HepG2 (cell line): ENCODE measurements around the gene ARMC2. TPM values are rescaled to one million over a fixed set of nuclear protein-coding genes. Genes with fewer than 3 reads are reported as not detected.

Source experiments
- ARID5B ChIP-seq: IDR thresholded peaks from 2 replicates; pipeline ENCODE4 v1.4.0; 2020; ENCODE audit warnings: mild to moderate bottlenecking, missing genetic modification reagents
- ASH2L ChIP-seq: fragments of 300-600, 200-600 bp; sonication (generic); IDR thresholded peaks from 2 replicates; pipeline ENCODE4 v1.7.0; 2017; ENCODE audit warnings: low read depth, mild to moderate bottlenecking, moderate library complexity, mixed read lengths, low read length; ENCODE audit not compliant: insufficient read length
- ATF6 ChIP-seq: sonication (generic); formaldehyde crosslinking; conservative IDR thresholded peaks from 2 replicates; pipeline ENCODE4 v1.4.0; 2020; ENCODE audit warnings: missing genetic modification reagents
- CC2D1A ChIP-seq: sonication (generic); formaldehyde crosslinking; IDR thresholded peaks from 2 replicates; pipeline ENCODE4 v1.8.1; 2023; ENCODE audit warnings: mild to moderate bottlenecking, missing genetic modification reagents
- CREM ChIP-seq, 2 experiments: sonication (generic) in 1 of 2; formaldehyde crosslinking in 1 of 2; IDR thresholded peaks; 2 replicates each; pipeline versions ENCODE4 v1.4.0 to v1.6.1; 2016 to 2020; ENCODE audit warnings: antibody characterized with exemption in 1 of 2, mild to moderate bottlenecking in 1 of 2, missing genetic modification reagents in 1 of 2
- ELF3 ChIP-seq: IDR thresholded peaks from 2 replicates; pipeline ENCODE4 v1.6.1; 2016; ENCODE audit warnings: missing genetic modification reagents, missing compliant biosample characterization
- HOXD1 ChIP-seq: sonication (generic); formaldehyde crosslinking; IDR thresholded peaks from 2 replicates; pipeline ENCODE4 v1.5.0; 2020; ENCODE audit warnings: missing genetic modification reagents
- IRF2 ChIP-seq: IDR thresholded peaks from 2 replicates; pipeline ENCODE4 v1.6.1; 2018; ENCODE audit warnings: missing genetic modification reagents, missing compliant biosample characterization
- KDM2A ChIP-seq: sonication (generic); formaldehyde crosslinking; IDR thresholded peaks from 2 replicates; pipeline ENCODE4 v1.4.0; 2020; ENCODE audit warnings: low read depth, missing genetic modification reagents, borderline replicate concordance
- RORA ChIP-seq: sonication (generic); formaldehyde crosslinking; IDR thresholded peaks from 2 replicates; pipeline ENCODE4 v1.5.0; 2020; ENCODE audit warnings: mild to moderate bottlenecking, missing genetic modification reagents, moderate library complexity
- SRSF4 ChIP-seq: fragments of 200-400 bp; formaldehyde crosslinking; IDR thresholded peaks from one replicate; pipeline ENCODE4 v1.6.1; 2018; ENCODE audit warnings: mild to moderate bottlenecking, low read depth, low read length, moderate library complexity; ENCODE audit not compliant: poor library complexity, severe bottlenecking
- U2AF2 ChIP-seq: fragments of 200-400 bp; formaldehyde crosslinking; IDR thresholded peaks from 2 replicates; pipeline ENCODE4 v1.6.1; 2017; ENCODE audit warnings: low read depth, mild to moderate bottlenecking, low read length
- ZBTB44 ChIP-seq: sonication (generic); formaldehyde crosslinking; IDR thresholded peaks from 2 replicates; pipeline ENCODE4 v1.4.0; 2020; ENCODE audit warnings: missing genetic modification reagents
- ZNF10 ChIP-seq: sonication (generic); formaldehyde crosslinking; IDR thresholded peaks from 2 replicates; pipeline ENCODE4 v1.4.0; 2020; ENCODE audit warnings: mild to moderate bottlenecking, low read depth, missing genetic modification reagents, borderline replicate concordance
- ZNF501 ChIP-seq: sonication (generic); formaldehyde crosslinking; IDR thresholded peaks from 2 replicates; pipeline ENCODE4 v1.5.1; 2020; ENCODE audit warnings: mild to moderate bottlenecking, moderate library complexity, missing genetic modification reagents
- ZNF510 ChIP-seq: sonication (generic); formaldehyde crosslinking; IDR thresholded peaks from 2 replicates; pipeline ENCODE4 v1.4.0; 2020; ENCODE audit warnings: low read depth, mild to moderate bottlenecking, missing genetic modification reagents
- ZNF607 ChIP-seq: sonication (generic); formaldehyde crosslinking; IDR thresholded peaks from 2 replicates; pipeline ENCODE4 v1.5.1; 2020; ENCODE audit warnings: missing genetic modification reagents, mild to moderate bottlenecking, borderline replicate concordance
- ZNF652 ChIP-seq: IDR thresholded peaks from 2 replicates; pipeline ENCODE4 v1.6.1; 2016; ENCODE audit warnings: low read depth, borderline replicate concordance
- ZNF891 ChIP-seq: sonication (generic); formaldehyde crosslinking; IDR thresholded peaks from 2 replicates; pipeline ENCODE4 v1.5.0; 2020; ENCODE audit warnings: mild to moderate bottlenecking, missing genetic modification reagents
- ZUFSP ChIP-seq: sonication (generic); formaldehyde crosslinking; IDR thresholded peaks from 2 replicates; pipeline ENCODE4 v1.9.0; 2021; ENCODE audit warnings: missing genetic modification reagents, mild to moderate bottlenecking, borderline replicate concordance
- polyA plus RNA-seq, 8 experiments: library from polyadenylated mRNA; depleted of rRNA in 3 of 8; stranded (reverse) in 7 of 8; unstranded in 1 of 8; fragments of >200 nt; fragmentation: Illumina TruSeq in 4 of 8; extraction: Trizol in 4 of 8; gene quantifications; 2 replicates each; pipeline versions ENCODE4 v1.2.1 to v1.2.3, GENCODE V29; 2011 to 2016; ENCODE audit warnings: low read depth in 4 of 8, missing spikeins in 1 of 8, mixed read lengths in 1 of 8; ENCODE audit not compliant: insufficient read depth in 1 of 8
- total RNA-seq, 5 experiments: library from RNA; depleted of rRNA; stranded (reverse); fragments of >200 nt; fragmentation: Illumina TruSeq; extraction: Trizol; gene quantifications; 2 replicates each; pipeline ENCODE4 v1.2.3, GENCODE V29; 2016; ENCODE audit warnings: low read depth in 1 of 5

Gene ARMC2
- total and polyA plus RNA-seq, 2 of the 13 experiments (the other 11 are each of a cell fraction or from before 2014, with no cell fraction given), result 1.4 to 3.2 TPM

- TF ChIP-seq ZNF501, result no peak; the same call in 1 of the 2 replicates
- TF ChIP-seq HOXD1 (CRISPR knock-in tag), result peak; percentile 23; the same call in 1 of the 2 replicates
- no peak for TF ChIP-seq ATF6
- no peak for TF ChIP-seq ZBTB44
- TF ChIP-seq ZNF607, result peak; percentile 22; the same call in 1 of the 2 replicates
- TF ChIP-seq ELF3 (CRISPR knock-in tag), result no peak; the same call in 1 of the 2 replicates
- no peak for TF ChIP-seq CREM (IDR thresholded peaks at IDR 0.05)
- TF ChIP-seq CREM (CRISPR knock-in tag; IDR thresholded peaks at IDR 0.05), result no peak
- no peak for TF ChIP-seq ZUFSP (CRISPR knock-in tag)
- TF ChIP-seq IRF2 (CRISPR knock-in tag), result no peak
- TF ChIP-seq ZNF891 (CRISPR knock-in tag), result peak; percentile 65; the same call in 1 of the 2 replicates
- peak; percentile 37; the same call in 1 of the 2 replicates for TF ChIP-seq KDM2A (CRISPR knock-in tag)
- no peak for TF ChIP-seq RORA (CRISPR knock-in tag)
- TF ChIP-seq ASH2L, result peak; percentile 90
- no peak for TF ChIP-seq ZNF652 (CRISPR knock-in tag)
- TF ChIP-seq ARID5B (CRISPR knock-in tag), result peak; percentile 6; the same call in 1 of the 2 replicates
- TF ChIP-seq SRSF4, result no peak
- TF ChIP-seq ZNF510, result 0 out of 2 replicates have a peak, but pooled peaks have one; percentile 42
- TF ChIP-seq CC2D1A (CRISPR knock-in tag), result no peak
- TF ChIP-seq ZNF10, result no peak
- TF ChIP-seq U2AF2, result no peak
These were observed 161.2 kb downstream of the ARMC2 start (continued) for GRCh38 chr6:109009236-109009961.
